SU-DHL-6 (cell line): ENCODE measurements around the gene IFI6.

Source experiments
- EZH2phosphoT487 ChIP-seq: fragments of 200-600 bp; sonication (generic), shearing (Covaris generic); conservative IDR thresholded peaks from 2 replicates; pipeline ENCODE4 v1.6.1; 2018; ENCODE audit warnings: mild to moderate bottlenecking, antibody characterized with exemption, low read length, moderate library complexity, mixed read lengths
- TF ChIP-seq, protein P1 (sequence below): fragments of 200-600 bp; sonication (generic); IDR thresholded peaks from one replicate; pipeline ENCODE4 v1.5.1; 2017; ENCODE audit warnings: antibody characterized with exemption, mild to moderate bottlenecking, low read length, moderate library complexity; ENCODE audit not compliant: insufficient read depth, poor library complexity, severe bottlenecking

DNA sequence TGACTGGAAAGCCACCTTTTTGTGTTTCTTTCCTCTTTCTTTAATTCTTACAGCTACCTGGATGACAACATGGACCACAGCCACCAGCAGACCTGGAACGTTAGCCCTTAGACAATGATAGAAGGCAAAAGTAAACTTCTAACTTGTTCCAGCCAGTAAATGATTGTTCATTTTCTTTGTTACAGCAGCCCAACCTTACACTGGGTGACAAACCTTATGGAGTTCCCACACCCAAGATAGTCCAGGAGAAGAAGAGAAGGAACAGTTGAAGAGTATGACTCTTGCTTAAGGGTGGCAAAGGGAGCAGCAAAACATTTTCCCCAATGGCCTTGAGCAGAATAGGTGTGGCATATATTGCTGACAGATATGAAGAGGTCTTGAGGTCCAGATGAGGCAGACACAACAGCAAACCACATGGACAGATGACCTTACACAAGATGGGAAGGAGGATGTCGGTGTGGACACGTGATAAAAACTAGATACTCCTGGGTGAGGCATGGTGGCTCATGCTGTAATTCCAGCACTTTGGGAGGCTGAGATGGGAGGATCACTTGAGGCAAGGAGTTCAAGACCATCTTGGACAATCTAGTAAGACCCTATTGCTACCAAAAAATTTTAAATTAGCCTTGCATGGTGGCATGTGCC, 42.0 kb upstream of the IFI6 start:
- no peak for TF ChIP-seq EZH2phosphoT487
- TF ChIP-seq, protein P1, sequence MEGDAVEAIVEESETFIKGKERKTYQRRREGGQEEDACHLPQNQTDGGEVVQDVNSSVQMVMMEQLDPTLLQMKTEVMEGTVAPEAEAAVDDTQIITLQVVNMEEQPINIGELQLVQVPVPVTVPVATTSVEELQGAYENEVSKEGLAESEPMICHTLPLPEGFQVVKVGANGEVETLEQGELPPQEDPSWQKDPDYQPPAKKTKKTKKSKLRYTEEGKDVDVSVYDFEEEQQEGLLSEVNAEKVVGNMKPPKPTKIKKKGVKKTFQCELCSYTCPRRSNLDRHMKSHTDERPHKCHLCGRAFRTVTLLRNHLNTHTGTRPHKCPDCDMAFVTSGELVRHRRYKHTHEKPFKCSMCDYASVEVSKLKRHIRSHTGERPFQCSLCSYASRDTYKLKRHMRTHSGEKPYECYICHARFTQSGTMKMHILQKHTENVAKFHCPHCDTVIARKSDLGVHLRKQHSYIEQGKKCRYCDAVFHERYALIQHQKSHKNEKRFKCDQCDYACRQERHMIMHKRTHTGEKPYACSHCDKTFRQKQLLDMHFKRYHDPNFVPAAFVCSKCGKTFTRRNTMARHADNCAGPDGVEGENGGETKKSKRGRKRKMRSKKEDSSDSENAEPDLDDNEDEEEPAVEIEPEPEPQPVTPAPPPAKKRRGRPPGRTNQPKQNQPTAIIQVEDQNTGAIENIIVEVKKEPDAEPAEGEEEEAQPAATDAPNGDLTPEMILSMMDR: no peak
